HG02571 (cell line): ENCODE data around the gene CNTN4.
"Not testable (repeated sequence)": the region's sequence is repeated elsewhere in the genome, so short reads cannot be mapped to it uniquely, and the experiment has no call there.

ENCODE experiments used
- ATAC-seq: cut with Tn5 transposase; IDR thresholded peaks from one replicate; pipeline ENCODE4 v1.9.1; 2021; ENCODE audit warnings: mild to moderate bottlenecking, moderate library complexity; ENCODE audit not compliant: unreplicated experiment

The CNTN4 gene

DNA sequence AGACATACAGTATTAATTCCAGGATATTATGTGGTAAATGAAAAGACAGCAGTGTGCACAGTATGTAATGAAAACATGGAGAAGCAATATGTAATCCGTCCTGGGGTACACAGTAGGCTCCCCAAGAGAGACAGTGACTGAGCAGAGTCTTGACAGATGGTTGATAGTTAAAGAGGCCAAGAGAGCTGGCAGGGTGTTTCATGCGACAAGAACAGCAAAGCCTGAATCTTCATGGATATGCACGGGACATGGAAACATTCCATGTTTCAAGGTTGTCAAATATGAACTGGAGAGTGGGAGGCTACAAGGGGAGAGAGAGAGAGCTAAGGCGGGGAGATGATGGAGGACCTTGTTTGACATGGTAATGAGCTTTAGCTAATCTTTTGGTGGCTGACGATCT, 673.1 kb downstream of the CNTN4 start:
- no peak for ATAC-seq

GRCh38 chr3:2772803-2773202, 674.1 kb downstream of the CNTN4 start:
- ATAC-seq: no peak

DNA sequence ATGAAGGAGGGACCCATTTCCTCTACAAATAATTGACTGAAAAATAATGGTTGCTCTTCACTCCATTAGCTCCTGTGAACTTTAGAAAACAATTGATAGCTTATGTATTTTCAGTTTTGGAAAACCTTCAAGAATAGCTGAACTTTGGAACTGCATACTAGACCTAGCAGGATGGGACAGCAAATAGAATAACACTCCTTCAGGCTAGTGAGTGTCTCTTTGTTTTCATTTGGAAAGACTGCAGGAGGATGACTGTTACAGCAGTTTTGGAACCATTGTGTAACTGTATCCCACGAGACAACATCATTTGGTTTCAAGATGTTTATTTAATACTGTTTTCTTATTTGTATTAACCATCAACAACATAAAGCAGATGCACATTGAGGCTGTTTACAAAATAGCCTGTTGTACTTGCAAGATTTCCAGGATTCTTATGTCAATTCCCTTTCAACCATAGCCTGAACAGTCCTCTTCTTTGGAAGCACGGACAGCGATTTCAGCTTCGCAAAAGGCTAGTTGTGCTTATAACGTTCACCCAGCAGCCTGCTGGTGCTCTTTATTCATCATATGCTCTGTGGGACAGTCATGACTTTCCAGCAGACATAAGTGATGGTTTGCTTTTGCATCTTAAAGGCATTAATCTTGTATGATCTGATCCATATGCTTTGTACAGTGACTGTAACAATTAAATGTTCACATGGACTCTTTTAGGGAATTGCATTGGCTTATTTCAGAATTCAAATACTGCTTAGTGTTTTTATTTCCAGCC, 676.0 kb downstream of the CNTN4 start:
- no peak for ATAC-seq

- no peak for ATAC-seq
Measured at GRCh38 chr3:2783261-2783660, 684.6 kb downstream of the CNTN4 start.

GRCh38 chr3:2784627-2785026, 686.0 kb downstream of the CNTN4 start:
- ATAC-seq: no peak

- no peak for ATAC-seq
Measured at GRCh38 chr3:2790266-2790815, 691.7 kb downstream of the CNTN4 start.

GRCh38 chr3:2792432-2792831, 693.8 kb downstream of the CNTN4 start:
- no peak for ATAC-seq

GRCh38 chr3:2793987-2794386, 695.3 kb downstream of the CNTN4 start:
- ATAC-seq: no peak

DNA sequence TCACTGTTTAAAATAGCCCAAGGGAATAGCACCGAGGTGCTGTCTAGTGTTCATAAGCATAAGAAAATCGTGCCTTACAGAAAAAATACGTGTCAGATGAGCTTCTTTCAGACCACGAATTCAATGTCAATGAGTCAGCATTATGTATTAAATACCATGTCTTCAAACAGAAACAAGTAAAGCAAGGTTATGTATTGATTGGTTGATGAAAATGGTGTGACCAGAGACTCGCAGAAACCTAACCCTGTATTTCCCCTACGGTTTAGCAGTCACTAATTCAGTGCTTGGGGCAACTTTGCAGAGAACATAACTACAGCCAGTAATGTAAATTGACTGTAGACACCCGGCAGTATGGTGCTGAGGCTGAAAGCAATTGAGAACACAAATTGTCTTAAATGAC, 703.8 kb downstream of the CNTN4 start:
- no peak for ATAC-seq

GRCh38 chr3:2807514-2807913, 708.8 kb downstream of the CNTN4 start:
- no peak for ATAC-seq

DNA sequence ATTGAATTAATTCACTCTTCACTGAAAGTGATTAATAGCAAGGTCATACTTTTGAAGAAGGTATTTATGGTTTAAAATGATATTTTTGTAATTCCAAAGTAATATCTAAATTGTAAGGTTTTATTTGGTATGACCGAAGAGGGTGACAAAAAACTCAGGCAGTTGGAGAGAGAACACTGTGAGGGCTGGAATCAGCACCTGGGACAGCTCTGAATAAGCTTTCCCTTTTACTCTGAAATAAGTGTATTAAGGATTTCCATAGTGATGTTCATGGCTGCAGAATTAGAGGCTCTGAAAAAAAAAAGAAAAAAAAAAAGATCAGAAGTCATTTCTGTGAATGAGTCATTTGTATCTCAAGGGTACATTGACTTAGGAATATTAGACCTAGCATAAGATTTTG, 712.1 kb downstream of the CNTN4 start:
- no peak for ATAC-seq

DNA sequence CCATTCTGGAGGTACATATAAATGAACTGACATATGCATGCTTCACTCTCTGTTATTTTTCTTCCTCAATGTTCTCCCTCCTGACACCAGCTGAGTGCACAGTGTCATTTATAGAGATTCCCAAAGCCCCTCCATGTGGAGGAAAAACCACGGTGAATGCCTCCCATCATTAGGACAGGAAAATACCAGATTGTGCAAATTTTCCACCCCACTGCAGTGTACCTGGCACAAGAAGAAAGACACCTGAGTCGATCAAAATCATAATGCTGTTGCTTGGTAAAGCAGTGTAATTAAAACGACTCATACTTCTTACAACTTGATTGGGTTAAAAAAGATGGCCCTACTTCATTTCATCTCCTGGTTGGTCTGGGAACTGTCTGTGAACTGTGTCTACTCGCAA, 720.9 kb downstream of the CNTN4 start:
- ATAC-seq: no peak

- ATAC-seq: not testable (repeated sequence)
Measured at GRCh38 chr3:2820982-2821381, 722.3 kb downstream of the CNTN4 start.

GRCh38 chr3:2822611-2823010, 723.9 kb downstream of the CNTN4 start:
- no peak for ATAC-seq

DNA sequence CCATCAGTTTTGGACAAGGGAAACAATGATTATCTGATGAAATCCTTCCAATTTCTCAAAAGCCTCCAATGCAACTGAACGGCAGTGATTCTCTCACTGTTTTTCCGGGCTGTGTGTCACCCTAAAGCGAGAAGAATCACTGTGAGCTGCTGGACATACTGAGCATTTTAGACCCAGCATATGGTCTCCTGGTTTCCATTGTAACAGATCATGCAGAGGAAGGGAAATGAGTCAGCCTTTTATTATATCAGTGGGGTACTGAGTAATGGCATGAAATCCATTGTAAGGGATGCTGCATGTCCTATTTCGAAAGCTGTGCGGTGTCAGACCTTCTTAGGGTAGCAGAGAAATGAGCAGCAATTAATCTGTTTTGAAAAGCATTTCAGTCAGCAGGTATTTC, 724.4 kb downstream of the CNTN4 start:
- no peak for ATAC-seq

DNA sequence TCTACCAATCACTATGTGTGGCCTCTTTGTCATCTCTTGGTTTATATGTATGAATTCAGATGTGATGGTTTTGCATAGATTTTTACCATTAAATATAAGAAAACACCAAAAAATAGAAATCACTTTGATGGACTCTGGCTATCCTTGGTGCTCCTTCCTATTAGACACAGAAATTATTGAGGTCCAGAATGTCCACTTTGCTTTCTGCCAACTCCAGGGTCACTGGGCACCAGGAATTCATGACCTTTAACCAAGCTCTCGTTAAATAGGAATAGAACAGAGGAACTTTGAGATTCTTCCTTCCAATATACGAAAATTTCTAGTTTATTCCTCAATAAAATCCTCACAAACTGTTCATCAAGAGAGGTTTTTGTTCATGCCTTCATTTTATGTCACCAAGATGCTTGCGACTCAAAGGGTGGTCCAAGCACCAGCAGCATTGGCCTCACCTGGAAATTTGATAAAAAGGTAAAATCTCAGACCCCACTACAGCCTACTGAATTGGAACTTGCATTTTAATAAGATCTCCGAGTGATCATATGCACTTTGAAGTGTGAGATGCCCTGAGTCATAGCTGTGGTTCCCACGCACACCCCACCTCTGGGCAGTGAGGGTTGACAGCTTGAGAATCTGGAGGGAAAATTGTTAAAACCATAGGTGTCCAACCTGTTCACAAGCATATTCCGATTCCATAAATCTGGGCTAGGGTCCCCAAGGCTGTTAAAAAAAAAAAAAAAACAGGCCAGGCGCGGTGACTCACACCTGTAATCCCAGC, 725.0 kb downstream of the CNTN4 start:
- no peak for ATAC-seq

DNA sequence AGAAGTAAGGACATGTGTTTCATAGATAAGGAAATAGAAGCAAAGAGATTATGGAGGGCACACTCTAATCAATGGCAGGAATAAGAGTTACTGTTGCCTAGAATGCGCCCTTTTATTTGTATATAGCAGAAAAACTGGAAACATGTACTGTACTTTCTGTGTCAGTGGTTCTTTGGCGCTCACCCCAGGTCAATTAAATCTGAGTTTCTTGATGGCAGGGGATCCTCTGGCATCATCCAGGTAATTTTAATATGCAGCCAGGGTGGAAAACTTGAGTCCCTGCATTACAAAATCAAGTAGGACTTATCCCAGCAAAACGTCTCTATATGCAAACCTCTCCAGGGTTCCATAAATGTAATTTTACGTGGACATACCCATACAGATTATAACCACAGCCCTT, 727.4 kb downstream of the CNTN4 start:
- ATAC-seq: no peak

GRCh38 chr3:2826453-2826852, 727.8 kb downstream of the CNTN4 start:
- peak; percentile 65 for ATAC-seq

DNA sequence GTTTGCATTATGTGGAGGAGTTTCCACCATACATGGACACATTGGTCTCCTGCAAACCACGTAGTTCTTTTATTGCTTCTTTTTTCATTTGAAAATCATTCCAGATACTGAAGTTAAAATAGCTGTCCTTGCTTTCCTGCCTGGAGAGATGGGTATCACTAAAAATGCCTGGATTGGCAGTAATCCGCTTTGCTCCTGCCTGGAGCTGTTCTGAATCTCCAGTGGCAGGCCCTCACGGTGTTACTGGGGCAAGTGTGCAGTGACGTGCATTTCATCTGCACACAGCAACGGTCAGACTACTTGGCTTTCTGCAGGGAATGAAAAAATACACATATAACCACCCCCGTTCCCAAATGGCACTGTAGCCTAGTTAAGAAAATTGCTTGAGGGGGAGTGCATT, 738.6 kb downstream of the CNTN4 start:
- ATAC-seq: no peak

GRCh38 chr3:2837910-2838309, 739.2 kb downstream of the CNTN4 start:
- no peak for ATAC-seq

DNA sequence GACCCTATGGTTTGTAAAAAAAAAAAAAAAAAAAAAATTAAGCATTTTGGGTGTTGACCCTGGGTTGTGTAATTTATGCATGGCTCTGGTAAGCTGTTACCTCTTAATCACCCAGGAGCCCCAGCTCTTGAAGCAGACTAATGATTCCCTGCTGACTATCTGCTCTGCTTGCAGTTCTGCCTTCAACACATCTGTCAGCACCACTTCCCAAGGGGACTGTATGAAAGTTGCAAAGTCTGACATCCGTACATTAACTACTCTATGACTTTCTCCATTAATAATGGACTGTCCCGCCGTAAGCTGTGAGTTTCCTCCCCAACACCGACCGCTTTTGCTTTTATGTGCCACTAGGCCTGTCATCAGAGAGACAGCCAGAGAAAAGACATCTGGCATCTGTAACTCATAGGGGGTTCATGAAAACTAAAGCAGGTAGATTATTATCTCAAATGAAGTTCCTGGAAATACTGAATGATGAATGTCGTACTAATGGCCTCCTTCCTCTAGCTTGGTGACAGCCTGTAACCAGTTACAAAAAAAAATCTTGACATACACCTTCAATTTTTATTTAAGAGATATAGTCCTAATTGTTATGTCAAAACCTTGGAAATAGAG, 740.0 kb downstream of the CNTN4 start:
- no peak for ATAC-seq

GRCh38 chr3:2839876-2840275, 741.2 kb downstream of the CNTN4 start:
- no peak for ATAC-seq
